GM13977 (cell line): Measurements from ENCODE around the gene RNF14.

Experiments
- DNase-seq: peaks from one replicate; pipeline ENCODE4 v3.0.0; 2012; ENCODE audit warnings: low spot score
- CTCF ChIP-seq: IDR thresholded peaks from 2 replicates; pipeline ENCODE4 v1.5.1; 2012; ENCODE audit warnings: mild to moderate bottlenecking, control low read depth; ENCODE audit not compliant: insufficient read depth; ENCODE audit errors: extremely low read depth, missing control alignments
- in situ Hi-C: fragments of 300-500 bp; cut with MboI; formaldehyde crosslinking; loops from one replicate; pipeline ENCODE4 v1.12.0; 2022; ENCODE audit warnings: low sequenced_read_pairs, low pct_unique_long_range_greater_than_20kb, mixed read lengths, inconsistent platforms; ENCODE audit not compliant: unreplicated experiment

Gene RNF14

GRCh38 chr5:141954194-141954593 lies 14.7 kb upstream of the RNF14 start:
- in situ Hi-C loops: loop anchor here (25.0 kb wide), 1 partner anchor 267 kb away; the partner anchor contains the start of gene ARAP3
- TF ChIP-seq CTCF: no peak
- no peak for DNase-seq

DNA sequence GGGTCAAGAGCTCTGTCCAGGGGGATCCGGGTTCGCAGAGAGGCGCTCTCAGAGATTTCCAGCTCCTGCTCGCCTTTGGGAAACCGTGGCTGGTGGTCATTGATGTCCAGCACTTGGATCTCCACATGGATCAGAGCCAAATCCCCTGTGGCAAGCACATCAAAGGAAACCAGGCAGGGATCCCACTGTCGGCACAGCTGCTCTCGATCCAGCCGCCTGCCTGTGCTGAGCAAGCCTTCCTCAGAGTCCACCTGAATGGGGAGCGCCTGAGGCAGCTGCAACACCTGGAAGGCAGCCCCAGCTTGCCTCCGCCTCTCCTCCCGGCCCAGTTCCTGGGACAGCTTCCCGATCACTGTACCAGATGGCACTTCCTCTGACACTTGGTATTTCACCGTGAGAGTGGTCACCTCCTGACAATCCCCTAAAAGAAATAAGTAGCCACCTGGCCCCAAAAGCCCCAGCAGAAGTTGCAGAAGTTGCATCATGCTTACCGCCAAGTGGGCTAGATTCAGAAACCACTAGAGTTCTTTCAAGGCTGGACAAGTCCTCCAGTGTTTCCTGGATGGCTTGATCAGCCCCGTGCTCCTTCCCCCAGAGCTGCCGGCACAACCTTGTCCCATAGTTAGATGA lies 11.4 kb upstream of the RNF14 start:
- no peak for DNase-seq
- TF ChIP-seq CTCF: no peak
- in situ Hi-C loops: loop anchor here (25.0 kb wide), 1 partner anchor 270 kb away; the partner anchor contains the start of gene ARAP3

- in situ Hi-C loops: loop anchor here (25.0 kb wide), 1 partner anchor 271 kb away; the partner anchor contains the start of gene ARAP3
- TF ChIP-seq CTCF: no peak
- no peak for DNase-seq
Observed at GRCh38 chr5:141958113-141958512, 10.8 kb upstream of the RNF14 start, which contains the start of gene PCDH12. Gene PCDH12, minus strand, starts transcription at chr5:141958202. Its CDS starts 351 bp downstream, at chr5:141957851.

DNA sequence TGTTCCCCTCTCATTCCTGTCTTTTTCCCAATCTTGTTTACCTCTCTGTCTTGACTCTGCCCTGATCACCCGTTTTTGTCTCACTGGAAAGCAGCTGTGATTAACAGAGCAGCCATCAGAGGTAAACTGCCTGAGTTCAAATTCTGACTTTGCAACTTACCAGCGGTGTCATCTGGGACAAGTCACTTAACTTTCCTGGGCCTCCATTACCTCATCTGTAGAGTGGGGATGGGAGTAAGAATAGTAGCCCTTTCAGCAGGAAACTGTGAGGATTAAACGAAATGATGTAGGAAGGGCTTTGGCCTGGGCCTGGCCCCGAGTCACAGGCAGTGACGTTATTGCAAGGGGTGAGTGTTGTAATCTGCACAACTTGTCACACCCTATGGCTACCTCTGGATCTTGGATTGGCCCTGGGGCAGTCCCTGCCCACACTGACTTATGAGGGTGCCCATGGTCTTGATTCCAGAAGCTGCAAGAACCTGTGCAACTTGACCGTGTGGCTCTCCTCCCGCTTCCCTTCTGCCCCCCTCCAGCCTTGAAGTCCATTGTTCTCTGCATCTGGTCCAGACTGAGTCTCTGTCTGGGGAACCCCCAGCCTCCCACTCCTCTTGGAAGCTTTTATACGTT lies 10.2 kb upstream of the RNF14 start:
- TF ChIP-seq CTCF: no peak
- DNase-seq: no peak
- in situ Hi-C loops: loop anchor here (25.0 kb wide), 1 partner anchor 271 kb away; the partner anchor contains the start of gene ARAP3

DNA sequence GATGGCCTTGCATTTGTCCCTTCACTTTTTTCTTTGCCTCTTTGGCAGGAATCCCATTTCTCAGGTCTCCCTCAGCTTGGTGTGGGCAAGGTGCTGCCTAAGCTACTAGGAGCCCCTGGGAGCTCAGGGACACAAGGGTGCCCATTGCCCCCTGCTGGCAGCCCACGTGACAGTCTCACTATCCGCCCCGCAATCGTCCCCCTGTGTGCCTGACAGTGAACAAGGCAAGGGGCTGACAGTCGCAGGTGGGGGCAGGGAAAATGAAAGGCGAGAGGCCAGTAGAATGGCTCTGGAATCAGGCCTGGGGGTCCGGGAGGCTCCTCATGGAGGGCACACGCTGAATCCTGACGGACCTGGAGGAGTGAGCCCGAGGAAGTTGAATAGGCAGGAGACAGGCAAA lies 8.9 kb upstream of the RNF14 start:
- in situ Hi-C loops: loop anchor here (25.0 kb wide), 1 partner anchor 273 kb away; the partner anchor contains the start of gene ARAP3
- peak; percentile 37 for TF ChIP-seq CTCF

DNA sequence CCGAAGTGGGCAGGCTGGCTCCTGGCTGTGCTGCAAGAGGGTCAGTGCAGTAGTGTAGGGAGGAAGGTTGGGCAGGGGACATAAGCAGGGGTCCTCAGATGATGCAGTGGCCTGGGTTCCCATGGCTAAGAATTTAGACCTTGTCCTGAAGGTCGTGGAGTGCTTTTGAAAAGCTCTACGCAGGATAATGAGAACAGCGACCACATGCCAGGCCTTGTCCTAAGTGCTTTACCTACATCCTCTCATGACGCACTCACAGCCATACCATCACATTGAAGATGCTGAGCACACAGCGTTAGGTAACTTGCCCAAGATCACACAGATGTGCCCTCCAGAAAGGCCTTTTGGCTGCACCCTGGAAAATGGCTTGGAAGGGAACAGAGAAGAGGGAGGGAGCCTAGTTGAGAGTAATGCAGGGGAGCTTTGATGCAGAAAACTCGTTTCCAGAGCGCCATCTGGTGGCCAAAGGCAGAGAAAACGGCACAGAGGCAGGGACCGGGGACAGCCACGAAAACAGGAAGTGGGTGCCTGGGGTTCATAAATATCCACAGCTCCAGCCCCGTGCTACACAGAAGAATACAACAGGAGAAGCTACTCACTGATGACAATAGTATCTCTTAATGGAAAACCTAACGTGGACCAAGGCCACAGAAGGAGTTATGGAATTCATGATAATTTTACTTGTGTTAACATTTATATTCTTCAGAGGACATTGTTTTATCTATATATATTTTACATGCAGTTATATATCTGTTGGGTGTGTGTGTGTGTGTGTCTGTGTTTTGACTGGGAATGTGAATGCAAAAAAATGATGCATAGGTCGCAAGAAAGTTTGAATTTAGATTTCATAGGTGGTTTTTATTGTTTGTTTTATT lies 8.2 kb upstream of the RNF14 start:
- peak; percentile 91 for TF ChIP-seq CTCF
- peak; percentile 87 for DNase-seq
- in situ Hi-C loops: loop anchor here (25.0 kb wide), 1 partner anchor 273 kb away; the partner anchor contains the start of gene ARAP3

More for the DNA sequence above, 8.9 kb upstream of the RNF14 start:
- no peak for DNase-seq
